ENCODE data around the gene RLN3.

- TF ChIP-seq SP1 (IDR thresholded peaks at IDR 0.05) (no peak), NR2F2 (IDR thresholded peaks at IDR 0.05) (no peak), ATF3 (IDR thresholded peaks at IDR 0.05) (no peak), HNF4G (IDR thresholded peaks at IDR 0.05) (no peak), REST (IDR thresholded peaks at IDR 0.05) (no peak), EGR1 (IDR thresholded peaks at IDR 0.05; ENCODE audit: low read depth in 2 of 2) (no peak), MAX (IDR thresholded peaks at IDR 0.05) (no peak), YY1 (IDR thresholded peaks at IDR 0.05) (no peak), GABPA (IDR thresholded peaks at IDR 0.05 in 1 of 2, conservative IDR thresholded peaks at IDR 0.05 in 1 of 2) (no peak), JUND (IDR thresholded peaks at IDR 0.05) (no peak)
- TF ChIP-seq, protein P1, sequence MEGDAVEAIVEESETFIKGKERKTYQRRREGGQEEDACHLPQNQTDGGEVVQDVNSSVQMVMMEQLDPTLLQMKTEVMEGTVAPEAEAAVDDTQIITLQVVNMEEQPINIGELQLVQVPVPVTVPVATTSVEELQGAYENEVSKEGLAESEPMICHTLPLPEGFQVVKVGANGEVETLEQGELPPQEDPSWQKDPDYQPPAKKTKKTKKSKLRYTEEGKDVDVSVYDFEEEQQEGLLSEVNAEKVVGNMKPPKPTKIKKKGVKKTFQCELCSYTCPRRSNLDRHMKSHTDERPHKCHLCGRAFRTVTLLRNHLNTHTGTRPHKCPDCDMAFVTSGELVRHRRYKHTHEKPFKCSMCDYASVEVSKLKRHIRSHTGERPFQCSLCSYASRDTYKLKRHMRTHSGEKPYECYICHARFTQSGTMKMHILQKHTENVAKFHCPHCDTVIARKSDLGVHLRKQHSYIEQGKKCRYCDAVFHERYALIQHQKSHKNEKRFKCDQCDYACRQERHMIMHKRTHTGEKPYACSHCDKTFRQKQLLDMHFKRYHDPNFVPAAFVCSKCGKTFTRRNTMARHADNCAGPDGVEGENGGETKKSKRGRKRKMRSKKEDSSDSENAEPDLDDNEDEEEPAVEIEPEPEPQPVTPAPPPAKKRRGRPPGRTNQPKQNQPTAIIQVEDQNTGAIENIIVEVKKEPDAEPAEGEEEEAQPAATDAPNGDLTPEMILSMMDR (IDR thresholded peaks at IDR 0.05; ENCODE audit: low read depth, low read length, missing input control), result no peak
Measured at GRCh38 chr19:14019100-14019499, 8.8 kb upstream of the RLN3 start.

All from liver (tissue), 3 donors.